GM23338 (cell line): ENCODE results near the gene PRSS21. TPM values are rescaled to one million over a fixed set of nuclear protein-coding genes. Genes with fewer than 3 reads are reported as not detected.
A peak's percentile ranks its signal among the peaks of the same experiment; 100 is the strongest.

Experiments used
- ATAC-seq: fragments of 200-7000 bp; cut with Tn5 transposase; 3 replicates; pipeline ENCODE4 v1.9.1; 2020
- DNase-seq: peaks from one replicate; pipeline ENCODE4 v3.0.0-alpha.2; 2015; ENCODE audit warnings: low spot score
- H2AFZ ChIP-seq: fragments of 200-600 bp; sonication (generic); 2 replicates; pipeline ENCODE4 v1.8.0; 2016; ENCODE audit warnings: antibody characterized with exemption, mild to moderate bottlenecking, moderate library complexity
- H3F3A ChIP-seq: fragments of 200-600 bp; sonication (generic); replicated peaks from 2 replicates; pipeline ENCODE4 v1.8.0; 2017; ENCODE audit warnings: antibody characterized with exemption, mixed run types, low read depth
- H3K27ac ChIP-seq: fragments of 200-600 bp; sonication (generic); 2 replicates; pipeline ENCODE4 v1.6.1; 2016; ENCODE audit warnings: low read depth
- H3K27me3 ChIP-seq: fragments of 200-600 bp; sonication (generic); 2 replicates; pipeline ENCODE4 v1.8.0; 2016; ENCODE audit warnings: mild to moderate bottlenecking, mixed run types, moderate library complexity; ENCODE audit not compliant: insufficient read depth
- H3K36me3 ChIP-seq: fragments of 200-600 bp; sonication (generic); 2 replicates; pipeline ENCODE4 v1.8.0; 2016; ENCODE audit warnings: mild to moderate bottlenecking; ENCODE audit not compliant: insufficient read depth
- H3K4me1 ChIP-seq: fragments of 200-600 bp; sonication (generic); 2 replicates; pipeline ENCODE4 v1.8.0; 2016; ENCODE audit warnings: mild to moderate bottlenecking, moderate library complexity; ENCODE audit not compliant: insufficient read depth
- H3K4me2 ChIP-seq: fragments of 200-600 bp; sonication (generic); 2 replicates; pipeline ENCODE4 v1.7.1; 2017; ENCODE audit warnings: mixed run types
- H3K4me3 ChIP-seq: fragments of 200-600 bp; sonication (generic); 2 replicates; pipeline ENCODE4 v1.6.1; 2016; ENCODE audit warnings: mixed run types
- H3K79me2 ChIP-seq: fragments of 200-600 bp; sonication (generic); replicated peaks from 2 replicates; pipeline ENCODE4 v1.8.0; 2017; ENCODE audit warnings: mild to moderate bottlenecking; ENCODE audit not compliant: insufficient read depth
- H3K9me2 ChIP-seq: fragments of 200-600 bp; sonication (generic); 2 replicates; pipeline ENCODE4 v1.8.0; 2017; ENCODE audit not compliant: insufficient read depth
- H4K20me1 ChIP-seq: fragments of 200-600 bp; sonication (generic); replicated peaks from 2 replicates; pipeline ENCODE4 v1.8.0; 2017; ENCODE audit warnings: mild to moderate bottlenecking; ENCODE audit not compliant: insufficient read depth
- H3K27ac Mint-ChIP-seq: 2 replicates; pipeline ENCODE4 v1.8.0; 2020; ENCODE audit warnings: inconsistent platforms, mild to moderate bottlenecking, moderate library complexity, mixed read lengths
- H3K27me3 Mint-ChIP-seq: 3 replicates; pipeline ENCODE4 v1.8.0; 2022; ENCODE audit warnings: low read depth, mild to moderate bottlenecking, moderate library complexity, mixed read lengths, inconsistent platforms; ENCODE audit not compliant: insufficient read depth, poor library complexity
- H3K36me3 Mint-ChIP-seq: 3 replicates; pipeline ENCODE4 v1.8.0; 2021; ENCODE audit warnings: low read depth, mild to moderate bottlenecking, inconsistent platforms, moderate library complexity, mixed read lengths
- H3K4me1 Mint-ChIP-seq: 3 replicates; pipeline ENCODE4 v1.8.0; 2020; ENCODE audit warnings: mild to moderate bottlenecking, inconsistent platforms, mixed read lengths
- H3K4me3 Mint-ChIP-seq: 3 replicates; pipeline ENCODE4 v1.8.0; 2021; ENCODE audit warnings: moderate library complexity, mild to moderate bottlenecking, inconsistent platforms, mixed read lengths
- H3K9me3 Mint-ChIP-seq: 3 replicates; pipeline ENCODE4 v1.8.0; 2020; ENCODE audit warnings: moderate library complexity, mild to moderate bottlenecking, inconsistent platforms, mixed read lengths
- CREB1 ChIP-seq: fragments of 250-450 bp; sonication (Bioruptor Pico); IDR thresholded peaks from 2 replicates; pipeline ENCODE4 v1.5.0; 2020; ENCODE audit warnings: low read depth, mild to moderate bottlenecking, moderate library complexity
- CTCF ChIP-seq, 2 experiments: fragments of 200-600 bp in 1 of 2; sonication (generic) in 1 of 2; conservative IDR thresholded peaks; 2 replicates each; pipeline versions ENCODE4 v1.5.1 to v1.6.1; 2016 to 2017; ENCODE audit warnings: antibody characterized with exemption in 2 of 2, low read depth in 2 of 2, mild to moderate bottlenecking in 2 of 2, moderate library complexity in 1 of 2
- EZH2 ChIP-seq: fragments of 200-600 bp; sonication (generic); IDR thresholded peaks from one replicate; pipeline ENCODE4 v1.8.0; 2017; ENCODE audit warnings: antibody characterized with exemption, mild to moderate bottlenecking, low read depth; ENCODE audit not compliant: unreplicated experiment
- EZH2phosphoT487 ChIP-seq: fragments of 200-600 bp; sonication (generic); IDR thresholded peaks from one replicate; pipeline ENCODE4 v1.8.1; 2018; ENCODE audit warnings: antibody characterized with exemption; ENCODE audit not compliant: unreplicated experiment
- JUNB ChIP-seq: IDR thresholded peaks from one replicate; pipeline ENCODE4 v1.6.1; 2016; ENCODE audit warnings: antibody characterized with exemption; ENCODE audit not compliant: unreplicated experiment
- POLR2AphosphoS5 ChIP-seq: IDR thresholded peaks from 2 replicates; pipeline ENCODE4 v1.6.1; 2016; ENCODE audit warnings: antibody characterized with exemption, low read depth
- ZNF114 ChIP-seq: fragments of 250-450 bp; sonication (Bioruptor Pico); IDR thresholded peaks from 2 replicates; pipeline ENCODE4 v1.5.0; 2020; ENCODE audit warnings: mild to moderate bottlenecking, moderate library complexity
- ZNF331 ChIP-seq: fragments of 250-450 bp; sonication (Bioruptor Pico); IDR thresholded peaks from 2 replicates; pipeline ENCODE4 v1.5.0; 2020; ENCODE audit warnings: low read depth, mild to moderate bottlenecking, moderate library complexity
- long read RNA-seq: library from polyadenylated mRNA; unstranded; transcript quantifications from one replicate; pipeline ENCODE4 v2.0.0, GENCODE V29; 2020; ENCODE audit not compliant: unreplicated experiment
- polyA plus RNA-seq: library from polyadenylated mRNA; unstranded; fragments of >200 nt; fragmentation: Nextera tagmentation; extraction: Ambion mirVana; gene quantifications from 2 replicates; pipeline ENCODE4 v1.2.1, GENCODE V29; 2016
- total RNA-seq: library from RNA; depleted of rRNA; stranded (reverse); fragments of >200 nt; shearing (Covaris generic); gene quantifications from 2 replicates; pipeline ENCODE4 v1.2.3, GENCODE V29; 2014; rRNA removed
- TF ChIP-seq, protein P1 (sequence below): IDR thresholded peaks from one replicate; pipeline ENCODE4 v1.6.1; 2018; ENCODE audit warnings: antibody characterized with exemption; ENCODE audit not compliant: unreplicated experiment

PRSS21 gene, protein sequence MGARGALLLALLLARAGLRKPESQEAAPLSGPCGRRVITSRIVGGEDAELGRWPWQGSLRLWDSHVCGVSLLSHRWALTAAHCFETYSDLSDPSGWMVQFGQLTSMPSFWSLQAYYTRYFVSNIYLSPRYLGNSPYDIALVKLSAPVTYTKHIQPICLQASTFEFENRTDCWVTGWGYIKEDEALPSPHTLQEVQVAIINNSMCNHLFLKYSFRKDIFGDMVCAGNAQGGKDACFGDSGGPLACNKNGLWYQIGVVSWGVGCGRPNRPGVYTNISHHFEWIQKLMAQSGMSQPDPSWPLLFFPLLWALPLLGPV
- total RNA-seq (1.1 and 2.4 TPM in 2 replicates), polyA plus RNA-seq (3.1 and 4.0 TPM in 2 replicates)
- long read RNA-seq, result 0 reads

DNA sequence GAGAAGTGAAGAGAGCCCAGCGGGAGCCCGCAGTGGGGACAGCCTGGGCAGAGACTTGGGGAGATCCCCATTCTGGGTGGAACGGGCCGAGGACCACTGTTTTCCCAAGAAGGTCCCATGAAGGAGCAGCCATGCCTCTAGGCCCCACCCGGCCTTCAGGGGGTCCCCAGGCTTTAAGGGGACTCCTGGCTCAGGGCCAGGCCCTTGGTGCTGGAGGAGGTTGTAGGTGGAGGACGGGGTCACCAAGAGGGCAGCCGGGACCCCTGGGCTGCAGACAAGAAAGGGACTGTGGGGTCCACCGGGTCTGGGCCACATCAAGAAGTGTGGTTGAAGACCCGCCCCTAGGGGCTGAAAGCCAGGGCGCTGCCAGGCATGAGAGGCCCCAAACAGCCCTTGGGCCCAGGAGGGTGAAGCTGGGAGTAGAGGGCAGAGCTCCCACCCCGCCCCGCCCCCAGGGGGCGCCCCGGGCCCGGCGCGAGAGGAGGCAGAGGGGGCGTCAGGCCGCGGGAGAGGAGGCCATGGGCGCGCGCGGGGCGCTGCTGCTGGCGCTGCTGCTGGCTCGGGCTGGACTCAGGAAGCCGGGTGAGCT, at the start of gene PRSS21:
Gene PRSS21, plus strand, starts transcription at position 487 of the 589 bp plus-strand sequence. Its CDS starts 32 bp downstream, at position 519.
- Histone ChIP-seq H3K9me2 (no peaks in the 10 kb centered on the region), H2AFZ (peak within 1 kb of the TSS; percentile 74), H3K27ac (no peak within 1 kb of the TSS), H3K27me3 (no peaks in the 10 kb centered on the region), H3K4me1 (no peaks in the 10 kb centered on the region; the same call in 1 of the 2 replicates), H3K79me2 (no peaks in the 10 kb centered on the region), H4K20me1 (no peaks in the 10 kb centered on the region), H3F3A (no peaks in the 10 kb centered on the region), H3K4me3 (no peak within 1 kb of the TSS), H3K4me2 (no peak within 1 kb of the TSS), H3K36me3 (no peaks in the 10 kb centered on the region)
- DNase-seq (peak; percentile 68), ATAC-seq (peak; percentile 89)
- Mint-ChIP-seq H3K36me3 (no peaks in the 10 kb centered on the region), H3K4me1 (no peaks in the 10 kb centered on the region), H3K27ac (no peak within 1 kb of the TSS), H3K9me3 (no peaks in the 10 kb centered on the region), H3K4me3 (no peak within 1 kb of the TSS), H3K27me3 (peaks cover 7% of the 10 kb centered on the region)
- TF ChIP-seq EZH2 (no peak), CREB1 (CRISPR knock-in tag) (no peak), CTCF (conservative IDR thresholded peaks at IDR 0.05; ENCODE audit: low read depth in 2 of 2) (peak; percentile 57 to 71), ZNF114 (no peak), JUNB (no peak), ZNF331 (CRISPR knock-in tag) (no peak), EZH2phosphoT487 (no peak)
- TF ChIP-seq, protein P1, sequence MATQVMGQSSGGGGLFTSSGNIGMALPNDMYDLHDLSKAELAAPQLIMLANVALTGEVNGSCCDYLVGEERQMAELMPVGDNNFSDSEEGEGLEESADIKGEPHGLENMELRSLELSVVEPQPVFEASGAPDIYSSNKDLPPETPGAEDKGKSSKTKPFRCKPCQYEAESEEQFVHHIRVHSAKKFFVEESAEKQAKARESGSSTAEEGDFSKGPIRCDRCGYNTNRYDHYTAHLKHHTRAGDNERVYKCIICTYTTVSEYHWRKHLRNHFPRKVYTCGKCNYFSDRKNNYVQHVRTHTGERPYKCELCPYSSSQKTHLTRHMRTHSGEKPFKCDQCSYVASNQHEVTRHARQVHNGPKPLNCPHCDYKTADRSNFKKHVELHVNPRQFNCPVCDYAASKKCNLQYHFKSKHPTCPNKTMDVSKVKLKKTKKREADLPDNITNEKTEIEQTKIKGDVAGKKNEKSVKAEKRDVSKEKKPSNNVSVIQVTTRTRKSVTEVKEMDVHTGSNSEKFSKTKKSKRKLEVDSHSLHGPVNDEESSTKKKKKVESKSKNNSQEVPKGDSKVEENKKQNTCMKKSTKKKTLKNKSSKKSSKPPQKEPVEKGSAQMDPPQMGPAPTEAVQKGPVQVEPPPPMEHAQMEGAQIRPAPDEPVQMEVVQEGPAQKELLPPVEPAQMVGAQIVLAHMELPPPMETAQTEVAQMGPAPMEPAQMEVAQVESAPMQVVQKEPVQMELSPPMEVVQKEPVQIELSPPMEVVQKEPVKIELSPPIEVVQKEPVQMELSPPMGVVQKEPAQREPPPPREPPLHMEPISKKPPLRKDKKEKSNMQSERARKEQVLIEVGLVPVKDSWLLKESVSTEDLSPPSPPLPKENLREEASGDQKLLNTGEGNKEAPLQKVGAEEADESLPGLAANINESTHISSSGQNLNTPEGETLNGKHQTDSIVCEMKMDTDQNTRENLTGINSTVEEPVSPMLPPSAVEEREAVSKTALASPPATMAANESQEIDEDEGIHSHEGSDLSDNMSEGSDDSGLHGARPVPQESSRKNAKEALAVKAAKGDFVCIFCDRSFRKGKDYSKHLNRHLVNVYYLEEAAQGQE, result no peak

GRCh38 chr16:2767891-2768290, 49.1 kb upstream of the PRSS21 start:
- Histone ChIP-seq H4K20me1 (peaks cover 22% of the 10 kb centered on the region), H3K36me3 (peaks cover 61% of the 10 kb centered on the region), H3K27ac (0 out of 2 replicates have a peak overlapping the region, but pooled peaks have one; percentile 19), H3K9me2 (peaks cover 28% of the 10 kb centered on the region), H3K4me1 (no peaks in the 10 kb centered on the region), H3K27me3 (no peaks in the 10 kb centered on the region), H3K4me3 (no peak overlapping the region), H3K79me2 (peaks cover 58% of the 10 kb centered on the region), H2AFZ (no peak overlapping the region), H3F3A (peaks cover 78% of the 10 kb centered on the region), H3K4me2 (no peak overlapping the region)
- DNase-seq (no peak), ATAC-seq (no peak)
- no peak overlapping the region; the same call in 1 of the 2 replicates for H3K27ac Mint-ChIP-seq
- H3K36me3 Mint-ChIP-seq, result peaks cover 99% of the 10 kb centered on the region
- peaks cover 69% of the 10 kb centered on the region for H3K27me3 Mint-ChIP-seq
- peak overlapping the region; percentile 29; the same call in 1 of the 3 replicates for H3K4me3 Mint-ChIP-seq
- H3K9me3 Mint-ChIP-seq, result peaks cover 38% of the 10 kb centered on the region
- peaks cover 37% of the 10 kb centered on the region for H3K4me1 Mint-ChIP-seq
- no peak for TF ChIP-seq JUNB
- TF ChIP-seq ZNF331 (CRISPR knock-in tag), result no peak
- no peak for TF ChIP-seq POLR2AphosphoS5
- TF ChIP-seq ZNF114, result no peak
